SU-DHL-6 (cell line): ENCODE data around the gene HOTAIR.

Experiments used
- H2AFZ ChIP-seq: fragments of 200-600 bp; sonication (generic); 2 replicates; pipeline ENCODE4 v1.6.1; 2014; ENCODE audit warnings: low read depth, mild to moderate bottlenecking, moderate library complexity, mixed read lengths, antibody characterized with exemption, low read length; ENCODE audit not compliant: severe bottlenecking
- H3F3A ChIP-seq: fragments of 200-600 bp; shearing (Covaris generic); 2 replicates; pipeline ENCODE4 v1.6.0; 2016; ENCODE audit warnings: antibody characterized with exemption, mild to moderate bottlenecking; ENCODE audit not compliant: insufficient read depth
- H3K27ac ChIP-seq: fragments of 200-600 bp; sonication (generic); 2 replicates; pipeline ENCODE4 v1.5.1; 2016; ENCODE audit warnings: low read depth, mild to moderate bottlenecking, low read length, moderate library complexity, mixed read lengths
- H3K27me3 ChIP-seq: fragments of 200-600 bp; sonication (generic), shearing (Covaris generic); 2 replicates; pipeline ENCODE4 v1.6.0; 2014; ENCODE audit warnings: mild to moderate bottlenecking, low read length
- H3K36me3 ChIP-seq: fragments of 200-600 bp; sonication (generic); 2 replicates; pipeline ENCODE4 v1.6.1; 2014; ENCODE audit warnings: mild to moderate bottlenecking, low read length, mixed read lengths
- H3K4me2 ChIP-seq: fragments of 300-600, 200-600 bp; shearing (Covaris generic), sonication (generic); 2 replicates; pipeline ENCODE4 v1.6.0; 2014; ENCODE audit warnings: low read length, low read depth, mild to moderate bottlenecking; ENCODE audit not compliant: poor library complexity, severe bottlenecking
- H3K4me3 ChIP-seq: fragments of 200-600 bp; sonication (generic); 2 replicates; pipeline ENCODE4 v1.5.1; 2014; ENCODE audit warnings: antibody characterized with exemption, low read length, mild to moderate bottlenecking, mixed read lengths; ENCODE audit not compliant: insufficient read depth, poor library complexity, severe bottlenecking
- H3K79me2 ChIP-seq: fragments of 200-600 bp; sonication (generic); 2 replicates; pipeline ENCODE4 v1.6.1; 2014; ENCODE audit warnings: mild to moderate bottlenecking, low read length, moderate library complexity; ENCODE audit not compliant: insufficient read depth
- H3K9ac ChIP-seq: fragments of 200-600 bp; sonication (generic); 2 replicates; pipeline ENCODE4 v1.7.0; 2014; ENCODE audit warnings: mild to moderate bottlenecking, low read length
- H3K9me2 ChIP-seq: fragments of 200-600 bp; sonication (generic); replicated peaks from 2 replicates; pipeline ENCODE4 v1.6.1; 2014; ENCODE audit warnings: low read length; ENCODE audit not compliant: insufficient read depth
- H3K9me3 ChIP-seq: fragments of 200-600 bp; sonication (generic); 2 replicates; pipeline ENCODE4 v1.6.1; 2014; ENCODE audit warnings: low read length, mixed read lengths; ENCODE audit not compliant: insufficient read depth
- H4K20me1 ChIP-seq: fragments of 200-600 bp; sonication (generic); 2 replicates; pipeline ENCODE4 v1.6.1; 2014; ENCODE audit warnings: low read depth, mild to moderate bottlenecking, antibody characterized with exemption, low read length, moderate library complexity, mixed read lengths
- EZH2phosphoT487 ChIP-seq: fragments of 200-600 bp; sonication (generic), shearing (Covaris generic); conservative IDR thresholded peaks from 2 replicates; pipeline ENCODE4 v1.6.1; 2018; ENCODE audit warnings: mild to moderate bottlenecking, antibody characterized with exemption, low read length, moderate library complexity, mixed read lengths
- TF ChIP-seq, protein P1 (sequence below): fragments of 200-600 bp; sonication (generic); IDR thresholded peaks from one replicate; pipeline ENCODE4 v1.5.1; 2017; ENCODE audit warnings: antibody characterized with exemption, mild to moderate bottlenecking, low read length, moderate library complexity; ENCODE audit not compliant: insufficient read depth, poor library complexity, severe bottlenecking

Gene HOTAIR

DNA sequence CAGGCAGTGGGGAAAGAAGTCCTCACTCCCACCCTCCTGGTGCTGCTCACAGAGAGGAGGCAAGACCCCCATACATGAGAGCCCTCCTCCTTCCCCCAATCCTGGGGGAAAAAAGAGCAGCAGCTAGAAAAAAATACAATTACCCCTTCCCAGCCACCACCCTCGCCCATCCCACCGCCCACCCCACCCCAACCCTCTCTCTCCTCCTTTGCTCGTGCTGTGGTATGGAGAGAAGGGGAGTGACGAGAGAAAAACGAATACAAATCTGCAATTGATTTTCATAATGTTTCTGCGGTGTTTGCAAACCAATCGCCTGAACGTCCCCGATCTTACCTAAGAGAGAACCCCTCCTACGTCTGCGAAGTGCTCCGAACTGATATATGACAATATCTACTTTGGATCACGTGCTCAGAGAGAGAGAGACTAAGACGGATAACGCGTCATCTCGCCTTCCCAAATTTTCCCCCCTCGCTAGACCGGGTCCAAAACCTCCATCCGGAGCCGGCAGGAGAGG lies 2.0 kb downstream of the HOTAIR start, which contains the start of gene HOXC11:
Gene HOXC11 (plus strand): TSS at position 405 of the 514 bp plus-strand sequence. CDS start 116 bp downstream, outside the sequence.
- TF ChIP-seq, protein P1, sequence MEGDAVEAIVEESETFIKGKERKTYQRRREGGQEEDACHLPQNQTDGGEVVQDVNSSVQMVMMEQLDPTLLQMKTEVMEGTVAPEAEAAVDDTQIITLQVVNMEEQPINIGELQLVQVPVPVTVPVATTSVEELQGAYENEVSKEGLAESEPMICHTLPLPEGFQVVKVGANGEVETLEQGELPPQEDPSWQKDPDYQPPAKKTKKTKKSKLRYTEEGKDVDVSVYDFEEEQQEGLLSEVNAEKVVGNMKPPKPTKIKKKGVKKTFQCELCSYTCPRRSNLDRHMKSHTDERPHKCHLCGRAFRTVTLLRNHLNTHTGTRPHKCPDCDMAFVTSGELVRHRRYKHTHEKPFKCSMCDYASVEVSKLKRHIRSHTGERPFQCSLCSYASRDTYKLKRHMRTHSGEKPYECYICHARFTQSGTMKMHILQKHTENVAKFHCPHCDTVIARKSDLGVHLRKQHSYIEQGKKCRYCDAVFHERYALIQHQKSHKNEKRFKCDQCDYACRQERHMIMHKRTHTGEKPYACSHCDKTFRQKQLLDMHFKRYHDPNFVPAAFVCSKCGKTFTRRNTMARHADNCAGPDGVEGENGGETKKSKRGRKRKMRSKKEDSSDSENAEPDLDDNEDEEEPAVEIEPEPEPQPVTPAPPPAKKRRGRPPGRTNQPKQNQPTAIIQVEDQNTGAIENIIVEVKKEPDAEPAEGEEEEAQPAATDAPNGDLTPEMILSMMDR: no peak
- no peak for TF ChIP-seq EZH2phosphoT487
- no peaks in the 10 kb centered on the region for H3F3A ChIP-seq
- no peaks in the 10 kb centered on the region for H3K9me2 ChIP-seq
- no peaks in the 10 kb centered on the region for H3K9me3 ChIP-seq
- H4K20me1 ChIP-seq: no peaks in the 10 kb centered on the region
- H3K4me3 ChIP-seq: no peak within 1 kb of the TSS
- H3K9ac ChIP-seq: no peak within 1 kb of the TSS
- H3K79me2 ChIP-seq: no peaks in the 10 kb centered on the region
- no peak within 1 kb of the TSS for H2AFZ ChIP-seq
- no peaks in the 10 kb centered on the region for H3K27me3 ChIP-seq
- no peaks in the 10 kb centered on the region for H3K36me3 ChIP-seq
- no peak within 1 kb of the TSS for H3K27ac ChIP-seq
- H3K4me2 ChIP-seq: no peak within 1 kb of the TSS

DNA sequence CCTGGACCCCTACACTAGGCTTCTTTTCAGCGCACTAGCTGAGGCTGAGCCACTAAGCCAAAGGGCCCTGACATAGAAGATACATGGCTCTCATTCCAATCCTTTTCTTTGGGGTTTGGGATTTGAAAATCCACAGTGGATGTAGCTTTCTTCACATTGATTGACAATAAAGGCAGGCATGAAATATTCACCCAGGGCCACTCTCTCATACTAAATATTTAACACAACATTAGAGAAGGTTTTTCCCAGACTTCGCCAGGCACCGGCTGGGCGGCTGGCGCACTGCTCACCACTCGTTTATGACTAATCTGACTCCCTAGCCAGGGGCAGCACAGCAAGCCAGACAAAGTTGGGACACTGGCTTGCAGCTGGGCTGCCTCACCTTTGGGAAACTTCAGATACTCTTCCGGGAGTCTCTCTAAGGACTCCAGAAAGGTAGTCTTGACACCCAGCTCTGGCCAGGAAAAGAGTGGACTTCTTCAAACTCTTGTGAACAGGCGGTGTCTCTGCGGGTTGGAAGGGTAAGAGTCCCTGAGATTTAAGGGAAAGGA lies 2.5 kb downstream of the HOTAIR start:
- Histone ChIP-seq H3K36me3 (no peaks in the 10 kb centered on the region), H3K9ac (no peak overlapping the region), H3K27me3 (no peaks in the 10 kb centered on the region), H3K9me3 (no peaks in the 10 kb centered on the region), H3K4me2 (no peak overlapping the region), H3K79me2 (no peaks in the 10 kb centered on the region), H3K27ac (no peak overlapping the region), H3K9me2 (no peaks in the 10 kb centered on the region), H3F3A (no peaks in the 10 kb centered on the region), H2AFZ (no peak overlapping the region), H4K20me1 (no peaks in the 10 kb centered on the region), H3K4me3 (no peak overlapping the region)
- TF ChIP-seq EZH2phosphoT487: no peak
- TF ChIP-seq, protein P1: no peak

DNA sequence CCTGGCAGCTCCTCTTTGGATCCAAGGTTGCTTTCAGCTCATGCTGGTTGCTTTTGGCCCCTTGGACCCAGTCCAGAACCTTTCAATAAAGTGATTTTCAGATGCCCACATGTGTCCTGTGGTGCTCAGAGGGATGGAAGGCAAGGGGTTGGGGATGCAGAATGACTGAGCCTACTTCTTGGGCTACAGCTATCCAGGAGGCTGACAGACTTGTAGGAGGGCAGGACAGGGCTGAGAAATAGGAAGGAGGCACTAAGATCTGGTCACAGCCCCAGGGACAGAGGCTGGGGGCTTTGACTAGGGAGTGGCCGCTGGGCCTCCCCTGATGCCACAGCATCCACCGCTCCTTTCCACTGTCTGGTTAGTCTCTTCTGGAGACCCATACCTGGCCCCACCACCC lies 3.1 kb downstream of the HOTAIR start:
- Histone ChIP-seq H3K27me3 (no peaks in the 10 kb centered on the region), H4K20me1 (no peaks in the 10 kb centered on the region), H3K36me3 (no peaks in the 10 kb centered on the region), H3K4me2 (no peak overlapping the region), H2AFZ (no peak overlapping the region), H3K9me2 (no peaks in the 10 kb centered on the region), H3F3A (no peaks in the 10 kb centered on the region), H3K4me3 (no peak overlapping the region), H3K9me3 (no peaks in the 10 kb centered on the region), H3K27ac (no peak overlapping the region), H3K79me2 (no peaks in the 10 kb centered on the region), H3K9ac (no peak overlapping the region)
- TF ChIP-seq, protein P1: no peak
